HG03521 (cell line): ENCODE results near the gene COL6A2.

ENCODE experiments used
- ATAC-seq: cut with Tn5 transposase; IDR thresholded peaks from one replicate; pipeline ENCODE4 v1.9.1; 2021; ENCODE audit warnings: mild to moderate bottlenecking, moderate library complexity; ENCODE audit not compliant: unreplicated experiment

COL6A2 gene

DNA sequence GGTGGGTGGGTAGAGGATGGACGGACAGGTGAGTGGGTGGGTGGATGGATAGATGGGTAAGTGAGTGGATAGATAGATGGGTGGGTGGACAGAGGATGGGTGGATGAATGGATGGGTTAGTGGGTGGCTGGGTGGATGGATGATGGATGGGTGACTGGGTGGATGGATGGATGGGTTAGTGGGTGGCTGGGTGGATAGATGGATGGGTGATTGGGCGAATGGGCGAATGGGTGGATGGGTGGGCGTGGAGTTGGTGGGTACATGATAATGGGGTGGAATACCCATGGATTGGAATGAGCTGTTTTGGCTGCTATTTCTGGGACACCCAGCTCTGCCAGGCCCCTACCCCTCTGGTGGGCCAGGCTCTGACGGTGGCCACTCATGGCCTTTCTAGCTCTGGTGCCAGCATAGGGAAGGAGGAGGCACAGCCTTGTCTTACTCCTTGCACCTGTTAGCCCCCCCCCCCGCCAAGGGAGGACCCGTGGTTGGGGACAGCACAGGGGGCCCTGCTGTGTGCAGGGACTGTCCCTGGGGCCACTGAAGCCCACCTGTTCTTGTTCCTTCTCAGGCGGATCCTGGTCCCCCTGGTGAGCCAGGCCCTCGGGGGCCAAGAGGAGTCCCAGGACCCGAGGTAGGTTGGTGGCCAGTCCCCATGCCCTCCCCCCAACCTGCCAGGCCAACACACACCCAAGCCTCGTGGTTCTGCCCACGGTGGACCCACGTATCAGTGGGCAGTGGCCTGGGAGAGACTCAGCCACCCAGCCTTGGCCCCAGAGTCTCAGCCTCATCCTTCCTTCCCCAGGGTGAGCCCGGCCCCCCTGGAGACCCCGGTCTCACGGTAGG, 26.4 kb downstream of the COL6A2 start:
- no peak for ATAC-seq

- ATAC-seq = no peak
Observed at GRCh38 chr21:46124926-46125845, 27.3 kb downstream of the COL6A2 start.

- ATAC-seq = no peak
Observed at GRCh38 chr21:46125846-46126301, 28.0 kb downstream of the COL6A2 start.

DNA sequence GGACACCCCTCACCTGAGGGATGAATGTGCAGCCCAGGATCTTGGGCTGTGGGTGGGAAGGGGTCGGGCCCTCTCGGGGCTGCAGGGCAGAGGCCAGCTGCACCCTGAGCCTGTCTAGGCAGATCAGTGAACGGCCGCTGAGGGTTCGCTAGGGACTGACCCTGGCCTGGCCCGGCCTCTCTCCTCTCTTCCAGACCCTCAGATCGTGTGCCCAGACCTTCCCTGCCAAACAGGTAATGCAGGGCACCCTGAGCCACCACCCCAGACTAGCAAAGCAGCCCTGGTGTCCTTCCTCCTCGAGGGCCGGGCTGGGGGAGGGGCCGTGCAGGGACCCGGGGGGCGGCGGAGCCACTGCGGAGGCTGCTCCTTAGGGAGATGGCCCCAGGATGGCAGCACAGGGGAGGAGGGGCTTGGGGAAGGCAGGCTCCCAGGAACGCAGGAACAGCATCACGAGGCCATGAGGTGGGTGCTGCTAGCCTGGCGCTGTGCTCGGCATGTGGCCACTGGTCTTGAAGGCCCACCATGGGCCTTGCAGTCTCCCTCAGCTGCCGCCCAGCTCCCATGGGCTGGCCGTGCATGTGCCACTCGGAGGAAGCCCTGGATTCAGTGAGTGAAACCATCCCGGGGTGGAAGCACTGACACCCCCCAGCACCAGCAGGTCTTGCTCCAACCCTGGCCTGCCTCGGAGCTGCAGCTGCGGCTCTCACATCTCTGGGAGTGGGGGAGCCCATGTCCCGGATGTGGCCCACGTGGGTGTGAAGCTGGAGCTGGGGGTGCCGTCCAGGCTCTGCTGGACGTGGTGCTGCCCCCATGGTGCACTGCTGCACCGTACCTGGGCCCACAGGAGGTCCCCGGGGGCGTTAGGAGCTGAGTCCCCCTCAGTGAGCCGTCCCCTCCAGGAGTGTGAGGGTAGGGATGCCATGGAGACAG, 28.7 kb downstream of the COL6A2 start:
- no peak for ATAC-seq

DNA sequence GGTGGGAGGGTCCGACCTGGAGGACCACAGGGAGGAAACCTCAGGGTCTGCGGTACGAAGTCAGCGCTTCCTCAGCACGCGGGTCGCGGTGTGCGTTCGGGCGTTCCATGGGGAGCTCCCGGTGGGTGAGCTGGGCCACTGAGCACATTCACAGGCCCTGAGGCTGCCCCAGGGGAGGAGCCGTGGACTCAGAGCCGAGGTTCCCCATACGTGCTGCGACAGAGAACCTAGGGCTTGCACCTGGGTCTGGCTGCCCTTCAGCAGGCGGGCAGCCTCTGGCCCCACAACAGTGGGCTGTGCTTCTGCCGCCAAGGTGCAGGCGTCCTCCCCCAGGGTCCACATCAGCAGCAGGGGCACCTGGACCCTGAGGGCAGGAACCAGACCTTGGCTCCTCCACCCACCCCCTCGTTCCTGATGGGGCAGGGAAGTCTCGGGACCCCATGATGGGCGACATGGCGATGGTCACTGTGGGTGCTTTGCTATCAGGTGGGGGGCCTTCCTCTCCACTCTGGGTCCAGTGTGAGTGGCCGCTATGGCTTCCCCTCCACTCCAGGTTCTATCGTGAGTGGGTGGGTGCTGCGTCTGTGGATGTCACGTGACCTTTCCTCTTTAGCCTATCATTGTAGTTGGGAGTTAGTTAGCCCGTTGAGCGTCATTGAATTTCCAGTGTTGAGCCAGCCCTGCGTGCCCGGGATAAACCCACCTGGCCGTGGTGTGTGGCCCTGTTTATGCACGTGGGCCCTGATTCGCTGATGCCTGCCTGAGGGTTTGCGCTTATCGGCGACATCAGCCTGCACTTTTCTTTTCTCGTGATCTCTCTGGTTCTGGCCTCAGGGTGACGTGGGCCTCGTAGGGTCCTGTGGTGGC, 29.6 kb downstream of the COL6A2 start:
- no peak for ATAC-seq

GRCh38 chr21:46128106-46128932, 30.4 kb downstream of the COL6A2 start:
- no peak for ATAC-seq

- ATAC-seq = no peak
Observed at GRCh38 chr21:46128933-46129571, 31.1 kb downstream of the COL6A2 start.

DNA sequence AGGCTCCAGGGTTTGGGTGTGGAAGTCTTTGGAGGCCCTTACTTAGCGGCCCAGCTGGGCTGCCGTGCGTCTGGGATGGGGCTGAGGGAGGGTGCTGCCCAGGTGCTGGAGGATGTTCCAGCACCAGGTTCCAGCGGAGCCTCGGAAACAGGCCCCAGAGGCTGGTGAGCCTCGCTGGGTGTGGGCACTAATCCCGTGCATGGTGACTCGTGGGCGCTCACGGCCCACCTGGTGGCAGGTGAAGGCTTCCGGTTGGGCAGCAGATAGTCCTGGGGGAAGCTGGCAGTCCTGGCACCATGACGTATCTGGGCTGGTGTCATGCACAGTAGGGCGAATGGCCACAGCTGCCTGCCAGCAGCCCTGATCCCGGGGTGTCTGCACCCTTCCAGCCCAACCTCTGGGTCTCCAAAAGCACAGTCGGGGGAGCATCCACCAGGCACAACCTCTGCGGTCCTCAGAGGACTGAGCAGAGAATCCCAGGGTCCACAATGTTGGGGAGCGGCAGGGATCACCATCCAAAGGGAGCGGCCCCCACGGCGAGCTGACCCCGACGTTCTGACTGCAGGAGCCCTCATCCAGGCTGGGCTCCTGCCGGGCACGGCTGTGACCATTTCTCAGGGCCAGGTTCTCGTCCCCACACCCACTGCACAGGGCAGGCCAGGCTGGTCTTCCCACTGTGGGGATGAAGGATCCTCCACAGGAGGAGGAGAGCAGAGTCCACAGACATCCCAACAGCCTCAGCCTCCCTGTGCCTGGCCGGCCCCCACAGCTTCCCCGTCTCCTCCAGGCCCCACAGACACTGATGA, 32.1 kb downstream of the COL6A2 start:
- no peak for ATAC-seq

- ATAC-seq = no peak
Observed at GRCh38 chr21:46130831-46131587, 33.1 kb downstream of the COL6A2 start.

- no peak for ATAC-seq
Observed at GRCh38 chr21:46131588-46131837, 33.6 kb downstream of the COL6A2 start.

DNA sequence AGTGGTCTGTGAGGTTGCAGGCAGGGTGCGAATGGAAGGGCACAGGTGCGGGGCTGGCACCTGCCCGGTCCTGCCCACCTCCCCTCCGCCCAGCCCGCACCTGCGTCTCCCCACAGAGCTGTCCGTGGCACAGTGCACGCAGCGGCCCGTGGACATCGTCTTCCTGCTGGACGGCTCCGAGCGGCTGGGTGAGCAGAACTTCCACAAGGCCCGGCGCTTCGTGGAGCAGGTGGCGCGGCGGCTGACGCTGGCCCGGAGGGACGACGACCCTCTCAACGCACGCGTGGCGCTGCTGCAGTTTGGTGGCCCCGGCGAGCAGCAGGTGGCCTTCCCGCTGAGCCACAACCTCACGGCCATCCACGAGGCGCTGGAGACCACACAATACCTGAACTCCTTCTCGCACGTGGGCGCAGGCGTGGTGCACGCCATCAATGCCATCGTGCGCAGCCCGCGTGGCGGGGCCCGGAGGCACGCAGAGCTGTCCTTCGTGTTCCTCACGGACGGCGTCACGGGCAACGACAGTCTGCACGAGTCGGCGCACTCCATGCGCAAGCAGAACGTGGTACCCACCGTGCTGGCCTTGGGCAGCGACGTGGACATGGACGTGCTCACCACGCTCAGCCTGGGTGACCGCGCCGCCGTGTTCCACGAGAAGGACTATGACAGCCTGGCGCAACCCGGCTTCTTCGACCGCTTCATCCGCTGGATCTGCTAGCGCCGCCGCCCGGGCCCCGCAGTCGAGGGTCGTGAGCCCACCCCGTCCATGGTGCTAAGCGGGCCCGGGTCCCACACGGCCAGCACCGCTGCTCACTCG, 34.1 kb downstream of the COL6A2 start:
- no peak for ATAC-seq

DNA sequence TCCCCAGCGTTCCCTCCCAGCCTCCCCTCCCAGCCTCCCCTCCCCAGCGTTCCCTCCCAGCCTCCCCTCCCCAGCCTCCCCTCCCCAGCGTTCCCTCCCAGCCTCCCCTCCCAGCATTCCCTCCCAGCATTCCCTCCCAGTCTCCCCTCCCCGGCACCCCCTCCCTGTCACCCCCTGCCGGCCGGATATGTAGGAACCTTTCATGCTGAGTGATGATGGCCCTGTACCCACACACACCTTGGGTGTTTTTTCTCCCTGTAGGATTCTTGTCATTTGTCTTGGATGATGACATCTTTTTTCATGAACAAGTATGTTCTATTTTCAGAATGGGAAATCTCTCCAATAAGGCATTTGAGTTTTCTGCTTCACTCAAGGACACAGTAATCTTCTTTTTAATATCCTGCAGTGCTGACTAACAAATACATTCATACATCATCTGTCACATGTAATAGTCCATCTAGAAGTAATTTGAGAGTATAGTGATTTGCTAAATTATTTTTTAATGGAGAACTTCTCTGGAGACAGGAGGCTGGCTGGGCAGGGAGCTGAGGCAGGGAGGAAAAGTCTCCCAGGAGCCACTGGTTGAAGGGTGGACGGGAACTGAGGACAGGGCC, 38.0 kb downstream of the COL6A2 start:
- no peak for ATAC-seq

DNA sequence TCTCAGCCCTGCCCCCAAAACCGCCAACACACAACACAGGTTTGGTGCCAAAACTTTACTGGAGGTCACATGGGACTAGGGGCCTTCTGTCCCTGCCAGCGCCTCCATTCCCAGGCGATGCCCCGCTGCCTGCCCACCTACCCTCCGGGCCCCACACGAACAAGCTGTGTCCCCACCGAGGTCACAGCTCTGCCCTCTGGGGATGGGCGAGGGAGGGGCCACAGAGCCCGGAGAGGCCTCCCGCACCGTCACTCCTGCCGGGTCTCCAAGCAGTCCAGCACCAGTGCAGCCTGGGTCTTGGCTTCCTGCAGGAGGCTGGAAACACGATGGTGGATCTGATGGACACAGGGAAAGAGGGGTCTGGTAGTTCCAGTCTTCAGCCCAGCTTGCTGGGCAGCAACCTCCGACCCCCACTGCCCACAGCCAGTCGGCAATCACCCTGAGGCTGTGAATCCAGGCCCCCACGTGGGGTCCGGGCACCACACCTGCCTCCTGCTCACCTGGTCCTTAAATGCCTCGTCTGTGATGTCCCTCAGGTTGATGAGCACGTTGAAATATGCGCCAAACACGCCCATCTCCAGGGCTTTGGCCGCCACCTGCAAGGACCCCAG, 38.9 kb downstream of the COL6A2 start:
- no peak for ATAC-seq

- ATAC-seq = no peak
Observed at GRCh38 chr21:46137908-46138307, 40.0 kb downstream of the COL6A2 start.

DNA sequence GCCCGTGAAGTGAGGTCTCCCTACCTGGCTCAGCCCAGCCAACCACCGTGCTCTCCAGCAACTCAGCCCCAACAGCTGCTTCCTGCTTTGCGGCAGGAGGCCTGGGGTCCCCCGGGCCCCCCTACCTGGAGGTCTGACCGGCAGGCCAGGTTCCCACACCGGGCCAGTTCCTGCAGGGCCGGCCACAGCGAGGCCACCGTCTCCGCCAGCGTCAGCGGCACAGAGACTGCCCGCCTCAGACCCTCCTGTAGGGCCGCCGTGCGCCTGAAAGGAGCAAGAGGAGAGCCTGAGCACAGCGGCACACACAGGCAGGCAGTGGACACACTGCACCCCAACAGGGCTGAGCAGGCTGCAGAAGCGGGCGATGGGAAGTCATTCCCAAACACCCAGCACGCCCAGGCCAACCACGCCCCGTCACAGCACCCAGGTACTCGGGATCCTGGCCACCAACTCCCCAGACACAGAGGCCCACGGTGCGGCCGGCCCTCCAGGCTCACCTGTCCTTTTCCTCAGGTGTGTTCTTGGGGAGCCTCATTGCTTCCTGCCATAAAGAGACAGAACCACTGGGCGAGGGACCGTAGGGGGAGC, 40.6 kb downstream of the COL6A2 start:
- no peak for ATAC-seq
